ENCODE data around the gene ABHD5.

The ABHD5 gene

GRCh38 chr3:43723121-43723734 is 32.5 kb downstream of the ABHD5 start:
- DNase-seq (ENCODE audit: low read depth), result no peak

- no peak for DNase-seq (ENCODE audit: low read depth)
These were observed 35.8 kb downstream of the ABHD5 start for GRCh38 chr3:43726521-43726920.

GRCh38 chr3:43727930-43728329 is 37.2 kb downstream of the ABHD5 start:
- DNase-seq (ENCODE audit: low read depth), result no peak

- DNase-seq (ENCODE audit: low read depth), result no peak
These were observed 37.7 kb downstream of the ABHD5 start for GRCh38 chr3:43728476-43728875.

GRCh38 chr3:43728947-43729346 is 38.2 kb downstream of the ABHD5 start:
- no peak for DNase-seq (ENCODE audit: low read depth)

- no peak for DNase-seq (ENCODE audit: low read depth)
These were observed 39.1 kb downstream of the ABHD5 start for GRCh38 chr3:43729707-43730414.

- no peak for DNase-seq (ENCODE audit: low read depth)
These were observed 42.1 kb downstream of the ABHD5 start for GRCh38 chr3:43732747-43733425.

- DNase-seq (ENCODE audit: low read depth), result no peak
These were observed 43.0 kb downstream of the ABHD5 start for GRCh38 chr3:43733459-43734384.

- no peak for DNase-seq (ENCODE audit: low read depth)
These were observed 43.9 kb downstream of the ABHD5 start for GRCh38 chr3:43734685-43735084.

- no peak for DNase-seq (ENCODE audit: low read depth)
These were observed 44.9 kb downstream of the ABHD5 start for GRCh38 chr3:43735618-43736017.

- DNase-seq (ENCODE audit: low read depth), result no peak
These were observed 46.1 kb downstream of the ABHD5 start for GRCh38 chr3:43736558-43737440.

- no peak for DNase-seq (ENCODE audit: low read depth)
These were observed 47.6 kb downstream of the ABHD5 start for GRCh38 chr3:43738305-43738704.

- no peak for DNase-seq (ENCODE audit: low read depth)
These were observed 52.2 kb downstream of the ABHD5 start for GRCh38 chr3:43742920-43743319.

GRCh38 chr3:43747641-43748040 is 56.9 kb downstream of the ABHD5 start:
- no peak for DNase-seq (ENCODE audit: low read depth)

- no peak for DNase-seq (ENCODE audit: low read depth)
These were observed 57.4 kb downstream of the ABHD5 start for GRCh38 chr3:43748179-43748578.

GRCh38 chr3:43748645-43749044 is 57.9 kb downstream of the ABHD5 start:
- DNase-seq (ENCODE audit: low read depth), result no peak

GRCh38 chr3:43752905-43753304 is 62.2 kb downstream of the ABHD5 start:
- DNase-seq (ENCODE audit: low read depth), result no peak

GRCh38 chr3:43753741-43754715 is 63.3 kb downstream of the ABHD5 start:
- no peak for DNase-seq (ENCODE audit: low read depth)

GRCh38 chr3:43755516-43756200 is 64.9 kb downstream of the ABHD5 start:
- no peak for DNase-seq (ENCODE audit: low read depth)

Measured in stimulated activated CD8-positive, alpha-beta memory T cell treated with anti-CD3 and anti-CD28 coated beads, Interleukin-12 subunit alpha, Interleukin-12 subunit beta, amount 100 ng/mL, for 4 hours (primary cell).